Right lobe of liver (tissue), 4 donors: ENCODE results near the gene BCAM.

Experiments
- CTCF ChIP-seq, 4 donors: fragments of 200-600 bp in 3 of 4; fragments of 450-650 bp in 1 of 4; IDR thresholded peaks; one replicate each; pipeline versions ENCODE4 v1.5.1 to v1.8.0; 2016 to 2022; ENCODE audit warnings: antibody characterized with exemption in 4 of 4, mild to moderate bottlenecking in 2 of 4
- POLR2A ChIP-seq: fragments of 450-650 bp; IDR thresholded peaks from one replicate; pipeline ENCODE4 v1.6.1; 2017; ENCODE audit warnings: antibody characterized with exemption, mild to moderate bottlenecking
- donor health status: DM: no; HTN: no; CAD: no.
- donor health status: DM: no; HTN: no; CAD: no.
- donor health status: DM: no; HTN: yes; CAD: no.

DNA sequence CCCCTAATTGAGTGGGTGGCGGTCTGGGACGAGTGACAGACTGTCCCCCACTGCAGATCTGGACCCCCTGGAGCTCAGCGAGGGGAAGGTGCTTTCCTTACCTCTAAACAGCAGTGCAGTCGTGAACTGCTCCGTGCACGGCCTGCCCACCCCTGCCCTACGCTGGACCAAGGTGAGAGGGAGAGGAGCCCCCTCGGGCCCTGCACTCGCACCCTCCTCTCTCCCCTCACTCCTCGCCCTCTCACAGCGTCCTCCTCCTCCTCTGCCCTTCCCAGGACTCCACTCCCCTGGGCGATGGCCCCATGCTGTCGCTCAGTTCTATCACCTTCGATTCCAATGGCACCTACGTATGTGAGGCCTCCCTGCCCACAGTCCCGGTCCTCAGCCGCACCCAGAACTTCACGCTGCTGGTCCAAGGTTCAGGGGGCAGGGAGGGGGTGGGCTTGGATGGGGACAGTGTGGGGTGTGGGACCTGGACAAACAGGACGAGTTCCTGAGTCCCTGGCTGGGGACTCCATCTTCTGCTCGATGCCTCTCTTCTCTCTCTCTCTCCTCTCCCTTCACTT is 9.6 kb downstream of the BCAM start:
- no peak for TF ChIP-seq CTCF (IDR thresholded peaks at IDR 0.05)
- no peak for TF ChIP-seq POLR2A
